IPS-20b (cell line): Measurements from ENCODE around the gene KBTBD4.
"Not testable (repeated sequence)": the region's sequence is repeated elsewhere in the genome, so short reads cannot be mapped to it uniquely, and the experiment has no call there.

Experiments used
- H3K27ac ChIP-seq: one replicate; pipeline ENCODE4 v1.5.1; 2013; ENCODE audit warnings: low read length
- H3K27me3 ChIP-seq: 2 replicates; pipeline ENCODE4 v1.6.1; 2013; ENCODE audit warnings: mild to moderate bottlenecking, low read length, inconsistent platforms; ENCODE audit not compliant: insufficient read depth
- H3K36me3 ChIP-seq: 2 replicates; pipeline ENCODE4 v1.6.1; 2013; ENCODE audit warnings: low read depth, mild to moderate bottlenecking, inconsistent platforms, low read length, moderate library complexity; ENCODE audit not compliant: insufficient read depth
- H3K4me1 ChIP-seq: 2 replicates; pipeline ENCODE4 v1.6.1; 2013; ENCODE audit warnings: mild to moderate bottlenecking, control low read depth, inconsistent platforms, low read length, moderate library complexity; ENCODE audit not compliant: insufficient read depth
- H3K4me3 ChIP-seq: 2 replicates; pipeline ENCODE4 v1.5.1; 2013; ENCODE audit warnings: mild to moderate bottlenecking, low read length, inconsistent platforms
- H3K9ac ChIP-seq: 2 replicates; pipeline ENCODE4 v1.6.1; 2013; ENCODE audit warnings: low read depth, mild to moderate bottlenecking, inconsistent platforms, low read length, moderate library complexity
- H3K9me3 ChIP-seq: 2 replicates; pipeline ENCODE4 v1.6.1; 2013; ENCODE audit warnings: mild to moderate bottlenecking, low read depth, low read length, inconsistent platforms; ENCODE audit not compliant: insufficient read depth

KBTBD4 gene

GRCh38 chr11:47552566-47553405, 26.0 kb downstream of the KBTBD4 start, which contains the start of gene CELF1:
TSS of gene CELF1 (minus strand) at chr11:47553132. CDS start at chr11:47499523, 53,609 bp downstream.
- H3K9me3 ChIP-seq: no peaks in the 10 kb centered on the region
- H3K36me3 ChIP-seq: peaks cover 20% of the 10 kb centered on the region; the same call in 1 of the 2 replicates
- H3K4me1 ChIP-seq: peaks cover 13% of the 10 kb centered on the region
- H3K27me3 ChIP-seq: no peaks in the 10 kb centered on the region
- peak within 1 kb of the TSS; percentile 92 for H3K9ac ChIP-seq
- peak within 1 kb of the TSS; percentile 73 for H3K27ac ChIP-seq
- peak within 1 kb of the TSS; percentile 84 for H3K4me3 ChIP-seq

GRCh38 chr11:47552056-47552565, 26.7 kb downstream of the KBTBD4 start:
- Histone ChIP-seq H3K36me3 (peaks cover 20% of the 10 kb centered on the region; the same call in 1 of the 2 replicates), H3K4me1 (peaks cover 13% of the 10 kb centered on the region), H3K4me3 (peak overlapping the region; percentile 84), H3K9me3 (no peaks in the 10 kb centered on the region), H3K27ac (peak overlapping the region; percentile 73), H3K27me3 (no peaks in the 10 kb centered on the region), H3K9ac (peak overlapping the region; percentile 85)

GRCh38 chr11:47551086-47551485, 27.7 kb downstream of the KBTBD4 start:
- Histone ChIP-seq H3K36me3 (peaks cover 25% of the 10 kb centered on the region; the same call in 1 of the 2 replicates), H3K4me1 (peaks cover 13% of the 10 kb centered on the region), H3K27ac (no peak overlapping the region), H3K9ac (peak overlapping the region; percentile 85; the same call in 1 of the 2 replicates), H3K9me3 (no peaks in the 10 kb centered on the region), H3K27me3 (no peaks in the 10 kb centered on the region), H3K4me3 (peak overlapping the region; percentile 84)

GRCh38 chr11:47550288-47551047, 28.3 kb downstream of the KBTBD4 start:
- no peak overlapping the region for H3K27ac ChIP-seq
- no peaks in the 10 kb centered on the region for H3K27me3 ChIP-seq
- H3K9me3 ChIP-seq: no peaks in the 10 kb centered on the region
- H3K36me3 ChIP-seq: peaks cover 25% of the 10 kb centered on the region; the same call in 1 of the 2 replicates
- H3K4me3 ChIP-seq: peak overlapping the region; percentile 84
- peaks cover 13% of the 10 kb centered on the region for H3K4me1 ChIP-seq
- H3K9ac ChIP-seq: no peak overlapping the region

GRCh38 chr11:47546274-47546673, 32.5 kb downstream of the KBTBD4 start:
- H3K27ac ChIP-seq, H3K27me3 ChIP-seq, H3K9me3 ChIP-seq, H3K4me1 ChIP-seq, H3K4me3 ChIP-seq, H3K9ac ChIP-seq: not testable (repeated sequence)
- H3K36me3 ChIP-seq: peaks cover 25% of the 10 kb centered on the region; the same call in 1 of the 2 replicates

- Histone ChIP-seq H3K4me1 (0 out of 2 replicates have a peak, but pooled peaks cover under 1% of the 10 kb centered on the region), H3K27me3 (no peaks in the 10 kb centered on the region)
Observed at GRCh38 chr11:47545298-47545697, 33.5 kb downstream of the KBTBD4 start.

GRCh38 chr11:47541070-47541469, 37.7 kb downstream of the KBTBD4 start:
- Histone ChIP-seq H3K4me1 (peaks cover 12% of the 10 kb centered on the region), H3K27ac (no peak overlapping the region), H3K36me3 (peaks cover 10% of the 10 kb centered on the region; the same call in 1 of the 2 replicates), H3K27me3 (no peaks in the 10 kb centered on the region), H3K4me3 (no peak overlapping the region), H3K9ac (no peak overlapping the region), H3K9me3 (no peaks in the 10 kb centered on the region)

More at GRCh38 chr11:47545298-47545697, 33.5 kb downstream of the KBTBD4 start:
- H3K9me3 ChIP-seq: no peaks in the 10 kb centered on the region
- H3K4me3 ChIP-seq: no peak overlapping the region
- H3K36me3 ChIP-seq: peaks cover 18% of the 10 kb centered on the region; the same call in 1 of the 2 replicates
- no peak overlapping the region for H3K9ac ChIP-seq
- H3K27ac ChIP-seq: no peak overlapping the region

GRCh38 chr11:47539681-47540039, 39.1 kb downstream of the KBTBD4 start:
- Histone ChIP-seq H3K27ac (no peak overlapping the region), H3K4me3 (no peak overlapping the region), H3K36me3 (peaks cover 12% of the 10 kb centered on the region; the same call in 1 of the 2 replicates), H3K4me1 (peaks cover 12% of the 10 kb centered on the region), H3K27me3 (no peaks in the 10 kb centered on the region), H3K9me3 (no peaks in the 10 kb centered on the region), H3K9ac (0 out of 2 replicates have a peak overlapping the region, but pooled peaks have one; percentile 45)

GRCh38 chr11:47538741-47539565, 39.8 kb downstream of the KBTBD4 start:
- Histone ChIP-seq H3K4me1 (peaks cover 12% of the 10 kb centered on the region), H3K27ac (no peak overlapping the region), H3K27me3 (no peaks in the 10 kb centered on the region), H3K36me3 (peaks cover 12% of the 10 kb centered on the region; the same call in 1 of the 2 replicates), H3K4me3 (no peak overlapping the region), H3K9ac (0 out of 2 replicates have a peak overlapping the region, but pooled peaks have one; percentile 45), H3K9me3 (no peaks in the 10 kb centered on the region)

- H3K4me3 ChIP-seq: no peak overlapping the region
- no peaks in the 10 kb centered on the region for H3K9me3 ChIP-seq
- peaks cover 14% of the 10 kb centered on the region for H3K4me1 ChIP-seq
- H3K36me3 ChIP-seq: peaks cover 12% of the 10 kb centered on the region; the same call in 1 of the 2 replicates
- no peak overlapping the region for H3K9ac ChIP-seq
- H3K27ac ChIP-seq: no peak overlapping the region
- no peaks in the 10 kb centered on the region for H3K27me3 ChIP-seq
Observed at GRCh38 chr11:47536915-47537314, 41.9 kb downstream of the KBTBD4 start.
